K562 (cell line): ENCODE measurements around the gene DBF4B. TPM values are rescaled to one million over a fixed set of nuclear protein-coding genes. Genes with fewer than 3 reads are reported as not detected.

Experiments
- BRD4 ChIP-seq: fragments of 200-600 bp; sonication (generic); IDR thresholded peaks from 2 replicates; pipeline ENCODE4 v1.6.1; 2017; ENCODE audit warnings: inconsistent platforms
- CTBP1 ChIP-seq: fragments of 450-650 bp; IDR thresholded peaks from 2 replicates; pipeline ENCODE4 v1.6.1; 2016; ENCODE audit warnings: borderline replicate concordance
- FOXJ3 ChIP-seq: sonication (generic); formaldehyde crosslinking; IDR thresholded peaks from 2 replicates; pipeline ENCODE4 v1.4.0; 2020; ENCODE audit warnings: mild to moderate bottlenecking, missing genetic modification reagents
- KDM4B ChIP-seq, 2 experiments: fragments of 450-650 bp in 1 of 2; sonication (generic) in 1 of 2; IDR thresholded peaks; 2 replicates each; pipeline ENCODE4 v1.6.1; 2016 to 2017; ENCODE audit warnings: borderline replicate concordance in 2 of 2, antibody characterized with exemption in 1 of 2, low read depth in 1 of 2, mild to moderate bottlenecking in 1 of 2
- KLF1 ChIP-seq: fragments of 450-650 bp; IDR thresholded peaks from 2 replicates; pipeline ENCODE4 v1.6.1; 2016; ENCODE audit warnings: missing genetic modification characterization, missing compliant biosample characterization
- NR2C2 ChIP-seq, 2 experiments: fragments of 200-800 bp in 1 of 2; sonication (Bioruptor generic) in 1 of 2; sonication (generic) in 1 of 2; formaldehyde crosslinking in 1 of 2; IDR thresholded peaks; 2 replicates each; pipeline versions ENCODE4 v1.6.1 to v1.8.0; 2016 to 2022; ENCODE audit warnings: mild to moderate bottlenecking in 1 of 2, missing compliant biosample characterization in 1 of 2, missing genetic modification characterization in 1 of 2, missing genetic modification reagents in 1 of 2
- WHSC1 ChIP-seq: IDR thresholded peaks from one replicate; pipeline ENCODE4 v1.6.1; 2012; ENCODE audit warnings: low read length, control low read depth, inconsistent platforms
- ZNF253 ChIP-seq: fragments of 250-450 bp; sonication (Bioruptor Pico); conservative IDR thresholded peaks from 2 replicates; pipeline ENCODE4 v1.6.1; 2021; ENCODE audit warnings: mild to moderate bottlenecking
- ZNF609 ChIP-seq: sonication (generic); formaldehyde crosslinking; IDR thresholded peaks from 2 replicates; pipeline ENCODE4 v1.8.1; 2023; ENCODE audit warnings: missing genetic modification reagents, mild to moderate bottlenecking, borderline replicate concordance
- ZNF699 ChIP-seq: fragments of 250-450 bp; sonication (Bioruptor Pico); IDR thresholded peaks from 2 replicates; pipeline ENCODE4 v1.8.0; 2021; ENCODE audit warnings: mild to moderate bottlenecking, moderate library complexity; ENCODE audit not compliant: insufficient replicate concordance
- polyA plus RNA-seq, 8 experiments: library from polyadenylated mRNA; depleted of rRNA in 4 of 8; stranded (reverse) in 5 of 8; unstranded in 3 of 8; fragments of >200 nt; fragmentation: Nextera tagmentation in 2 of 8; fragmentation: Illumina TruSeq in 1 of 8; extraction: Ambion mirVana in 2 of 8; extraction: Trizol in 1 of 8; gene quantifications; 2 replicates each; pipeline versions ENCODE4 v1.2.1 to v1.2.3, GENCODE V29; 2011 to 2014; ENCODE audit warnings: inconsistent platforms in 1 of 8, missing spikeins in 1 of 8
- total RNA-seq, 7 experiments: library from RNA; depleted of rRNA in 6 of 7; stranded (reverse); fragments of >200 nt in 6 of 7; fragmentation: Illumina TruSeq in 2 of 7; extraction: Trizol in 2 of 7; gene quantifications; 2 replicates each; pipeline versions ENCODE4 v1.2.1 to v1.2.3, GENCODE V29; 2011 to 2021; ENCODE audit warnings: low replicate concordance in 1 of 7
- TF ChIP-seq, protein P1 (sequence below): fragments of 450-650 bp; IDR thresholded peaks from one replicate; pipeline ENCODE4 v1.6.1; 2018; ENCODE audit warnings: mild to moderate bottlenecking, moderate library complexity; ENCODE audit not compliant: partially characterized antibody
- TF ChIP-seq, protein P2 (sequence below): fragments of 250-450 bp; sonication (Bioruptor Pico); IDR thresholded peaks from 2 replicates; pipeline ENCODE4 v1.8.0; 2022; ENCODE audit warnings: inconsistent platforms, mild to moderate bottlenecking, moderate library complexity, borderline replicate concordance

The DBF4B gene
- total and polyA plus RNA-seq, 9 of the 15 experiments (the other 6 are each of a cell fraction or from before 2014, with no cell fraction given) = 2.5 to 26.9 (median 14.6) TPM

DNA sequence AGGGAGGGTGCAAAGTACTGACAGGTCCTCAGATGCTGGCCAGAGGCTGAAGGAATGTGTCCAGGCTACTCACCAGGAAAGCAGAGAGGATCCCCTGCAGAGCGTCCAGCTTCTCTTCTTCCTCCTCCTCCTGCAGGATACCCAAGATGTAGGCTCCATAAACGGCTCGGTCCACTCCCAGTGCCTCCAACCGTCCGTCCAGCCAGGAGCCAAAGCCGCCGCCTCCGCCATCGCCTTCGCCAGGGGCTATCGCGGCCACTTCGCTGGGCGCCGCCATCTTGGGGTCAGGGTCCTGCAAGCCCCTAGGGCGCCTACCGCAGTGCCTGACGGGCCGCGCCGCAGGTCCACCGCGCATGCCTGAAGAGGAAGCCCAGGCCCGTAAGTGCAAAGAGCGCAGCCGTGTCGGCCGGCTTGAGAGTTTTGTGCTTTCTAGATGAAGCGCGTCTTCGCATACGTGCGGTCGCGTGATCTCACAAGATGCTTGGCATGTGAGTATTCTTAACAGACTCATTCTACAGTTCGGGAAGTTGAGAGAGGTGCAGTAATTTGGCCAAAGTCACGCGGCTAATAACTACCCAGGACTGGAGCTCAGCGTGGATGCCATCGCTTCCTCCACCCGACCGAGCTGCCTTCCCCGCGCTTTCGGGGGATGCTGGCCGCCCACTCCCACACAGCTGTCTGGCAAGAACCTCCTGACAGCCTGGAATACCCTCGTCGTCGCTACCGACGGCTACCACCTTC lies 18.8 kb upstream of the DBF4B start, which contains the start of gene CCDC43 (continued):
- TF ChIP-seq ZNF609 (CRISPR knock-in tag) (no peak), NR2C2 (CRISPR knock-in tag; IDR thresholded peaks at IDR 0.05) (peak; percentile 55), NR2C2 (tag; IDR thresholded peaks at IDR 0.05) (peak; percentile 96), FOXJ3 (CRISPR knock-in tag) (no peak), KLF1 (tag) (no peak), BRD4 (peak; percentile 71; the same call in 1 of the 2 replicates), WHSC1 (no peak), CTBP1 (peak; percentile 82; the same call in 1 of the 2 replicates), ZNF253 (CRISPR knock-in tag) (no peak), KDM4B (IDR thresholded peaks at IDR 0.05; ENCODE audit: borderline replicate concordance in 2 of 2, low read depth in 1 of 2) (0 out of 4 replicates have a peak, but pooled peaks of 1 of the 2 experiments have one; percentile 29), ZNF699 (no peak)
- TF ChIP-seq, protein P1, sequence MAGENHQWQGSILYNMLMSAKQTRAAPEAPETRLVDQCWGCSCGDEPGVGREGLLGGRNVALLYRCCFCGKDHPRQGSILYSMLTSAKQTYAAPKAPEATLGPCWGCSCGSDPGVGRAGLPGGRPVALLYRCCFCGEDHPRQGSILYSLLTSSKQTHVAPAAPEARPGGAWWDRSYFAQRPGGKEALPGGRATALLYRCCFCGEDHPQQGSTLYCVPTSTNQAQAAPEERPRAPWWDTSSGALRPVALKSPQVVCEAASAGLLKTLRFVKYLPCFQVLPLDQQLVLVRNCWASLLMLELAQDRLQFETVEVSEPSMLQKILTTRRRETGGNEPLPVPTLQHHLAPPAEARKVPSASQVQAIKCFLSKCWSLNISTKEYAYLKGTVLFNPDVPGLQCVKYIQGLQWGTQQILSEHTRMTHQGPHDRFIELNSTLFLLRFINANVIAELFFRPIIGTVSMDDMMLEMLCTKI = no peak
- TF ChIP-seq, protein P2, sequence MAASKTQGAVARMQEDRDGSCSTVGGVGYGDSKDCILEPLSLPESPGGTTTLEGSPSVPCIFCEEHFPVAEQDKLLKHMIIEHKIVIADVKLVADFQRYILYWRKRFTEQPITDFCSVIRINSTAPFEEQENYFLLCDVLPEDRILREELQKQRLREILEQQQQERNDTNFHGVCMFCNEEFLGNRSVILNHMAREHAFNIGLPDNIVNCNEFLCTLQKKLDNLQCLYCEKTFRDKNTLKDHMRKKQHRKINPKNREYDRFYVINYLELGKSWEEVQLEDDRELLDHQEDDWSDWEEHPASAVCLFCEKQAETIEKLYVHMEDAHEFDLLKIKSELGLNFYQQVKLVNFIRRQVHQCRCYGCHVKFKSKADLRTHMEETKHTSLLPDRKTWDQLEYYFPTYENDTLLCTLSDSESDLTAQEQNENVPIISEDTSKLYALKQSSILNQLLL (CRISPR knock-in tag) = no peak
